Middle frontal gyrus (tissue), 1 donor: Measurements from ENCODE around the gene GRIK4.

Source experiments
- DNase-seq: peaks from one replicate; pipeline ENCODE4 v3.0.0-alpha.2; 2015; ENCODE audit warnings: low spot score; ENCODE audit errors: extremely low spot score

Gene GRIK4

DNA sequence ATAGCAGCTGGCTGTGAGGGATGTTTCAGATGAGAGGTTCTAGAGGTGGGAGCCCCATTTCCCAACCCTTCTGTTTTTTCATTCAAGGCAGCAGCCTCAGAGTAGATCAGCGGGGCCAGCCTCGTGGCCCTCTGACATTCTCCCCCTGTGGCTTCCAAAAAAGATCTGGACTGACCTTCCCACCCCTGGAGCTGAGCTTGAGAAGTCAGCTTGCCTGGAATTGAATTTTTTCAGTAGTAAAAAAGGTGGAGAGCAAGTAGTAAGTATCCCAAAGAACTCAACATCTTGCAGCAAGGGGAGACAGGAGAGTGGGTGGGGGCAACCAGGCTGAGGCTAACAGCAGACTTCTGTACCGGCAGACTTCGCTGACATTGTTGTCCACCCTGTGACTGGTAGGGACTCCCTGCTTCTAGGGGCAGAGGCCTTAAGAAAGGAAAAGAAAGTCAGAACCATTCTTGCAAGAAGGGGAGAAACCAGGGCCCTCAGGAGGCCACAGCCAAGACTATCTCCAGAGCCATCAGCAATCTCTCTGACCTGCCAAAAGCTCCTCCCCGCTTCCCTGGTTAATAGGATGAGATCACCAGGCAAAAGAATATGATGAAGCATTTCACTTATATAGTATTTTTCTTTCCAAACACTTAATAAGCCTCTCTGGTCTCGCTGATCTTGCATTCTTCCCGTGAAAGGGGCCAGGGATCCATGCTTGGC is 2.0 kb upstream of the GRIK4 start:
- DNase-seq: no peak

DNA sequence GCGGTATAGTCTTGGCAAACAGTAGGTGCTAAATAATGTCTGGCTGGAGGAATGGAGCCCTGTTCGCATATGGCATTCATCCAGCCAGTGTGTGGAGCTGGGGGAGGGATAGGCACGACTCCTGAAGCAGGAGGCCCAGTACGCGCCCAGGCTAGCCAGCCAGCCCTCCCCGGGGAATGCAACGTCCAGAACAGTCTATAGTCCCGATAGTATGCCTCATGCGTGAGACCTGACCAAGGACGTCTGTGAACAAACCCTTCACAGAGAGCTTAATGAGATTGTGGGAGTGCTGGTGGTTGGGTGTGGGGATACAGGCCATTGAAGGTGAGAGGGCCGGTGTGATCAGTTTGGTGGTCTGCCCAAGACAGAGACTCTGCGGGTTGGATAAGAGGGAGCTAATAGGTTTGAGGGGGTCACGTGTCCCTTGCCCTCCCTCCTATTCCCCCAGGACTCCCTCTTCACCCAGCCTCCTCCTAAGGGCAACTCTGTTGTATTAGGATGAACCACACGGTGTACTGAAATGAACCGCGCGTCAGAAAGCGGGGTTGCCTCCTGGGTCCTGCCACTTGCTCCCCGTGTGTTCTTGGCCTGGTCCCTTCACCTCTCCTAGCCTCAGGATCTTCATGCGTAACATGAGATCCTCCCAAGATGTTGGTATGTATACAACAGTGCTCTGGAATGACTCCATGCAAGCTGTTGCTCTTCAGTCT is 987 bp upstream of the GRIK4 start:
- DNase-seq: no peak

DNA sequence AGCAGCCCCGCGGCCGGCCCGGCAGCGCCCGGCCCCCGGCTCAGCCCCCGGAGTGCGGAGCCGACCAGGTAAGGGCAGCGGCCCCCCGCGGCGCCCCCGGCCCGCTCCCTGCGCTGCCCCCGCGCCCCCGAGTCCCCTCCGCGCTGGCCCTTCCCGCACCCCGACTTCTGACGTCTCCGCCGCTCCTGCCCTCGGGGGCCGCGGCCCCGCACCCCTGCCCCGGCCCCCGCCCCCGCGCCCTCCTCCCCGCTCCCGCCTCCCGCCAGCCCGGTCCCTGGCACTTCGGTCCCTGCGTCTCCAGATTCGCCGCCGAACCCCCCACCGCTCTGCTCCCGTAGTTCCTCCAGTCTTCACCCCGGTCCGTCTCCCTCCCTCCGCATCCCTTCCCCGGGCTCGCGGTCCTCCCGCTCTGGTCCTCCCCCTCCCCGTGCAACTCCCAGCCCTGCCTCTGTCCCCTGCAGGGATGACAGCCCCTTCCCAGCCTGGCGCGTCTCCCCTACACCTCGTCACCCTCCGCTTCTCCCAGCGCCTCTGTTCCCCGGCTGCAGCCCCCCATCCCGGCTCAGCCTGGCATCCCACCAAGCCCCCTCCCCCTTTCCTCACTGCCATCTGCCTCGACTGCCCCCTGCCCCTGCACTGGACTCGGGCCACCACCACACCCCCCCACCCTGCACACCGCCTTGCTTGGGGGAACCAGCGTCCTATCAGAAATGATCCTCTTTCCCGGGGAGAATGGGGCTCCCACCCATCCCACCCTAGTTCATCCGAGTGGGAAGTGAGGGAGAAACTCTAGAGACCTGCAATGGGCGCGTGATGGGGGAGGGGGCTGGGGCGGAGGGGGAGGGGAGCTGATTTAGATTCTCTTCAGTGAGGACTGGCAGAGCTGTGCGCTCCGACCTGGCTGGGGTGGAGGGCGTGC is 531 bp downstream of the GRIK4 start:
- DNase-seq: no peak

DNA sequence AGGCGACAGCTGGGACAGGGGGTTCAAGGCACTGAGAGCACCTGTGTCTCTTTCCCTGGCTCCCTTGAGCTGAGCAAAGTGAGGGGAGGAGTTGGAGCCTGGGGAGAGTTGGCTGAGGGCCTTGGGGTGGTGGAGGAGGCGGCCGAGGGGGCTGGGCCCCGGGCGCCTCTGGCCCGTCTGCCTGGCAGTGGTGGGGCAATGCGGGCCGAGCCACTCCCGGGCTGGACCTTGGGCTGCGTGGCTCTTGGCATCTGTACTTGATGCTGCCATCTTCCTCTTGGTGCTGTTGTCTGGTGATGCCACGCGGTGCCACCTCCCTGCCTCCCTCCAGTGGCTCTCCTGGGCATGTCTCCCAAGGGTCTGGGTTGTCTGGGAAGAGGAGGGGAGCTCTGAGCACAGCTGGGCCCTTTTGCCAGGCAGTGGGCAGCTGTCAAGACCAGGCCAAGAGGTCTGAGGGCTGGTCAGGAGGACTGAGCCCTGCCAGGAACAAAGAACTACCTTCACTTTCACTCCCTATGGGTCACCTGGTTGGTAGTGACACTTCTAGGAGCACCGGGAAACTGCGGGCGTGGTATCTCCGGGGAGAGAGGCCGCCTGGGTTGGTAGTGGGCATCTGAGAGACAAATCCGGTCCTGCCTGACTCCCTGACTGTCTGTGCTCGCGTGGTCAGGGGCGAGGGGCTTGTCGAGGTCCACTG is 1.3 kb downstream of the GRIK4 start:
- no peak for DNase-seq

DNA sequence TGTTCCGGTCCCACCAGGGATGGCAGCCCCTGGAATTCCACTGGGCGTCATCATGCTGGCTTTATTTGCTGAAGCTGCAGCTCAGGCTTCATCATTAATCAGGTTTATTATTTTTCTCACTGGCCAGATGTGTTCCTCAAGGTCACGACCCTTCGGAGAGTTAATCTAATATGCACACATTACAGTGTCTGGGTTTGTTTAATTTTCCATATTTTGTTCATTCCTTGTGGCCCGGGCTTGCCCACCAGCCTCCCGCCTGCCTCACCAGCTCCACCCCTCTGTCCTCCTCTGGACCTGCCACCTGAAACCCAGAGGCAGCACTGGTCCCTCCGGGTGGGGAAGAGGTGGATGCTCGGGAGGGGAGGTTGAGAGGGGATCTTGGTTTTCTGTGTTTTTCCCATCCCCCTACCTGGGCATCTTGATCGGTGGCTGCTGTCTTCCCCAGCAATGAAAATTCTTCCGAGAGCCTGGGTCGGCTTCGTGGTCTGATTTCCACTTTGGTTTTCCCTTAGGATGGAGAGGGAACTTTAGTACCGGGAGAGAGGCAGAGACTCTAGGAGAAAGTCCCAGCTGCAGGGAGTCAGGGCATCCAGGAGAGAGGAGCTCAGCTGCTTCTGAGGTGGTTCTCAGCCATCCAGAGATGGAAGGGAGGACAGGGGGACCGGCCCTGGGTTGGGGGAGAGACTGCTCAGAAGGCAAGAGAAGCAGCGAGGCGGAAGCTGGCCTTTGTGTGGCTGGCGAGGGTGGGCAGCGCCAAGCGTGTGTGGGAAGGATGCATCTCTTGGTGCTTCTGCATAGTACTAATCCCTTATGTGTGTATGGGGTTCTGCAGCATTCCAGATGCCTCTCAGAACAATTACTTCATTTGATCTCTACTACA is 2.1 kb downstream of the GRIK4 start:
- no peak for DNase-seq

DNA sequence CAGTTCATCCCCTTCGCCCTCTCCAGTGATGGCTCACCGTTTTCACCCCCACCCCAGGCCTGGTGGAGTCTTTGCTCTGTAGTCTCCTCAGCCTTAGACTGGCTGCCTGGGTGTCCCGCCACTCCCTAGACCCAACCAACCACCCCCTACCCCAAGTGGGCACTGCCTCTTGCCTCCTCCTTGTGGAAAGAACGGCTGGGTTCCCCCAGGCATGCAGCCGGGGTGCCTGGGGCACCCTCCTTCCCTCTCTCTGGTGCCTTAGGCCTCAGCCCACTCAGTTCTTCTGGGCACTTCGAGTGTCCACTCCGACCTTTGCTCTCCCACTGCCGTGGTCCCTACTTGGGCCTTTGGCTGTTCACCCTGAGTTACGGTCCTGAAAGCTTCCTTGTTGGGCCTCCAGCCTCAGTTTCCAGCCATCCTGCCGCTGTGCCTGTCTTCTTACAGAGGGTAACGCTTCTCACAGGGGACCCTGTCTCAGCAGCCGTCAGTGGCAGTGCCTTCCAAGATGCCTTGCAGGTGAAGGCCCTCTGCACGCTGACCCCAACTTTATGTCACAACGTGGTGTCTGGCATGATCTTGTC is 3.1 kb downstream of the GRIK4 start:
- no peak for DNase-seq

DNA sequence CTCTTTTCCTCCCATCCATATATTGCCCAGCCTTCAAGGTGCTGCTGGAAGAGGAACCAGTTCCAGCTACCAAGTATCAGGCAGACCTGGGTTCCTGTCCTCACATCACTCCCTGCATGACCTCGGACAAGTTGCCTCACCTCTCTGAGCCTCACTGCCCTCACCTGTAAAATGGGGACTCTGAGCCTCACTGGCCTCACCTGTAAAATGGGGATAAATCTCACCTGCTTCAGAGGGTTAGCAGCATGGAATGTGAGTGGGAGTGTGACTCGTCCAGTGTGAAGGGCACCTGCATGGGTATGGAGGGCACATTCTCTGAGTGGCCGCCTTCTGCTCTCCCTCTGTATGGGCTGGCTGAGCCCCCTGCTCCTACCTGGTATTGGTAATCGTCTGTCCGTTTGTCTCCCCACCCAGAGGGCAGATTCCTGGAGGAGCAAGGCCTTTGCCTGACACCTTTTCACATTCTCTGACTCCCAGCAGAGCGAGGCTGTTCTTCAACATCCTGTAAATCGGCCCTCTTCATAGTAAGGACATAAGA is 3.7 kb downstream of the GRIK4 start:
- no peak for DNase-seq

DNA sequence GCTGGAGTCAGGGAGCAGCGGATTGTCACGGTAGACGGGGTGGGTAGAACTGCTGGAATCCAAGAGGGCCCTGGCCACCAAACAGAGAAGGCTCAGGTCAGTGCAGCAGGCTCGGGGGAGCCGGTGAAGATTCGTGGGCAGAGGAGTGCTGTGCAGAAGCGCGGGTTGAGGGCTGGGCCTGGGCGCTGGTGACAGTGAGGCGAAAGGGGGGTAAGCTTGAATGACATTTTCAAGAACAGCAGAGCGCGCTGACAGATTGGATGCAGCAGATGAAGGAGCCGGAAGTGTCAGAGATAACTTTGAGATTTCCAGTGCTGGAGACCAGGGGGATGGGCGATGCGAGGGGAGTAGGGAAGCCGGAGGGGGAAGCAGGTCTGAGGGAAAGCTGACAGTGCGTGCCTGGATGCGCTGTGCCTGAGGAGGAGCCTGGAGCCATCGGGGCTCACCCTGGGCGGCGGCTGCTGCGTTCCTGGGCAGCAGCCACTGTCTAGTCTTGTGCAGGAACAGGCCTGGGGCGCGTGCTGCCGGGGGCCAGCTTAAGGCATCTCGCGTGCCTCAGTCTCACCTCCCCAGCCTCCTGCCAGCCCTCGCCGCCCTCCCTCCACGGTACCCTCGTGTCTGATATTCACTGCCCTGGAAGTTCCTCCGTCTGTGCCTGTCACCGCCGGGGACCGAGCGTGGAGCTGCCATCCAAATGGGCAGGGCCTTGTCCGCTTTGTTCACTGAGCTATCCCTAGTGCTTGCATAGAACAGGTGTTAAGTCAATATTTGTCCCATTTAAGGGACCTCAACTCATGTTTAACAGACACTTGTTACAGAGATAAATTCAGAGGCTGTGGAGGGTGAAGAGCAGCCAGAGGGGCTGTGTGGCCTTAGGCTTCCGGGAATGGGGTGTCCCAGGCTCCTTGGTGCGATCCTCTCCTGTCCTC is 5.2 kb downstream of the GRIK4 start:
- no peak for DNase-seq

DNA sequence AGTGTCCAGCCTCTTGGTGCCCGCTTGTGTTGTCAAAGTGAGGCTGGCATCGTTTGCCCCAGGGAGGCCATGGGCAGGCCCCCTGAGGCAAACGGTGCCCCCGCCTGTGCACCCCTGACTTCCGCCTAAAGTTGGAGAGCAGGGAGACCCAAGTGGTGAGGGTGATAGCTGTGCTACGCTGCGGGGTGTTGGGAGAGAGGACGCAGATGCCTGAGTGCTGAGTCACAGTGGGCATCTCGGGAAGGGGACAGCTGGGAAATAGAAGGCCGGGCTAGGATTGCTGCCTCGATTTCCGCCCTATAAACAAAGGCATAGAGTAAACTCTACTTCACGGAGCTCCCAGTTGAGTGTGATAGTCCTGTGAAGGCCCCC is 5.8 kb downstream of the GRIK4 start:
- DNase-seq: no peak

DNA sequence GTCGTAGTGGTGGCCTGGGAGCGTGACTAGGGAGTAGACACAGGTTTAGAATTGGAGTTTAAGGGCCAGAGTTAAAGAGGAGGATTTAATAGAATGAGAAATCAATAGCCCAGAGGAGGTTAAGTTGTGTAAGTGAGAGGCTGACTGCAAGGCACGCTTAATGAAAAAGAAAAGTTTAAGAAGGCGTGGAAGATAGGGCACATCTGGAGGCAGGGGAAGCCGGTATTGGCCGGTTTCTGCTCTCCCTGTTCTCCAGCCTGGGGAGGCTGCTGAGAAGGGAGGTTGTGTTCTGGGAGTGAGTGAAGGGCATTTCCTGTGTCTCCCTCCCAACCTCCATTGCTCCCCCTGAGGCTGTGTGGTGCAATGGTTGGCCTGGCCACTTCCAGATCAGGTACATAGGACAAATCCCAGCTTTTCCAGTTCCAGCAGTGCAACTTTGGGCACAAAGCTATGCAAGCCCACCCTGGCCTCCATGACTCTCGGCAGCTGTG is 6.3 kb downstream of the GRIK4 start:
- no peak for DNase-seq

DNA sequence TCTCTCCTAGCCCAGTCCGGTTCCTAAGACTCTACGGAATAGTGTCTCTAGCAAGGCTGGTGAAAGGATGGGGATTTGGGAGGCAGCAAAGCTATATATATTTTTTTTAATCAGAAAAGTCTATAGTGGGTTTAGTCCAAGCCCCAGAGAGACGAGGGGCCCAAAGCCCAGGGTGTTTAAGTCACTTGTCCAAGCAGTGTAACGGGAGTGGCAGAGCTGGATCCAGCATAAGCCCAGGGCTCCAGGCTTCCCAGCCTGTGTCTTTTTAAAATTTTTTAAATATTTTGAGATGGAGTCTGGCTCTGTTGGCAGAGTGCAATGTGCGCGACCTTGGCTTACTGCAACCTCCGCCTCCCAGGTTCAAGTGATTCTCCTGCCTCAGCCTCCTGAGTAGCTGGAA is 6.8 kb downstream of the GRIK4 start:
- DNase-seq: no peak

DNA sequence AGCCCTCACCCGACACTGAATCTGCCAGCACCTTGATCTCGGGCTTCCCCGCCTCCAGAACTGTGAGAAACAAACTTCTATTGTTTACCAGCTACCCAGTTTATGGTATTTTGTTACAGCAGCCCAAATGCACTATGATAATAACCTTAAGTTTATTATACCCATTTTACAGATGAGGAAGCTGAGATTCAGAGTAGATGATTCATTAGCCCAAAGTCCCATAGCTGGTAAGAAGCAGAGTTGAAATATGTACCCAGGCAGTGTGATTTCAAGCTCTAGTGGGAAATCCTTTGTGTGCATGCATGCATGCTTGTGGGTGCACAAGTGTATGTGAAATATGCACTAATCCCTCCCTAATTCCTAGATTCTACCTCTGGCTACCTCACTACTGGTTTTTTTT is 7.9 kb downstream of the GRIK4 start:
- DNase-seq: no peak

DNA sequence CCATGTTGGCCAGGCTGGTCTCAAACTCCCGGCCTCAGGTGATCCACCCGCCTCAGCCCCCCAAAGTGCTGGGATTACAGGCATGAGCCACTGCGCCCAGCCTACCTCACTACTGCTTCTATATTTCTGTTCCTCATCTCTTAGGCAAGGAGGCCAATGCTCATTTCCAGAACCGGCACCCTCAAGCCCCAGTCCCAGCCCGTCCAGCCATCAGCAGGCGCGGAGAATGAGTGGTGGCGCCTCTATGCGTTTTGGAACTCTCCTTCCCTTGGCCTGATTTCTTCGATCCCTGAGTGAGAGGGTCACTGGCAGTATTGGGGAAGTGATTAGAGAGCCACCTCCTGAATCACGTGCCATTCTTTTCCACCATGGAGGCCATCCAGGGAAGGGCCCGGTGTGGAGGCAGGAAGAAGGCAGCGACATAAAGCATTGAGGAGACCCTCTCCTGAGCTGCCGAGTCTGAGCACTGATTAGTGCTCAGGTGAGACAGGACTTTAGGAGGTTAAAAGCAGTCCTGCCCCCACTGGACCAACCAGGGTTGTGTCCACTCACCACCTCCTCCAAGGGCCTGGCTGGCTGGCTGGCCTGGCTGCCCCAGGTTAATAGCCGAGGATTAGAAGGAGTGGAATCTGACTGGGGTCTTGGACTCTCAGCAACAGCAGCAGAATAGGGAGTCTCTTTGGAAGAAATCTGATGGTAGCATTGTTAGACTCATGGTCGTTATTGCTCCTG is 8.7 kb downstream of the GRIK4 start:
- DNase-seq: no peak

DNA sequence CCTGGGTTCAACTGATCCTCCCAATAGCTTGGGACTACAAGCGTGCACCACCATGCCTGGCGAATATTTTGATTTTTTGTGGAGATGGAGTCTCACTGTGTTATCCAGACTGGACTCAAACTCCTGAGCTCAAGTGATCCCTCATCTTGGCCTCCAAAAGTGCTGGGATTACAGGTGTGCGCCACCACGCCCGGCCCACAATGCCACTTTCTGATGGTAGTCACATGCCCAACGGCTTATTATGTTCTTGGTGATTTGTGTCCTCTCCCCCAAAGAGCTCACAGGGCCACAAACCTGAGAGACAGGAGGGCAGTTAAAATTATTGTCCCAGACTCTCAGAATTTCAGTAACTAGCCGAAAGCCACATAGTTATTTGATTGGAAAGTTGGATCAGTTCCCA is 9.6 kb downstream of the GRIK4 start:
- no peak for DNase-seq

DNA sequence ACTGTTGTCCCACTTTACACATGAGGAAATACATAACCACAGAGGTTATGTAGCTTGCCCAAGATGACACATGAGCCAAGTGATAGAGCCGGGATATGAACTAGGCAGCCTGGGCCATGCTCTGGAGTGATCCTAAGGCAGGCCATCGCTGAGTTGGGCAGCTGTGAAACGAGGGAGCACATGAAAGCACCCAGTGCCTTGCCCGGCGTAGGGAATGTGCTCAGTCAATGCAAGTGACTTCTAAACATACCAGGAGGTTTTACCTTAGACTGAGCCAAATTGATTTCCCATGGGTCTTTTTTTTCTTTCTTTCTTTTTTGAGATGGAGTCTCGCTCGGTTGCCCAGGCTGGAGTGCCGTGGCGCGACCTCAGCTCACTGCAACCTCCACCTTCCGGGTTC is 10.5 kb downstream of the GRIK4 start:
- DNase-seq: no peak

DNA sequence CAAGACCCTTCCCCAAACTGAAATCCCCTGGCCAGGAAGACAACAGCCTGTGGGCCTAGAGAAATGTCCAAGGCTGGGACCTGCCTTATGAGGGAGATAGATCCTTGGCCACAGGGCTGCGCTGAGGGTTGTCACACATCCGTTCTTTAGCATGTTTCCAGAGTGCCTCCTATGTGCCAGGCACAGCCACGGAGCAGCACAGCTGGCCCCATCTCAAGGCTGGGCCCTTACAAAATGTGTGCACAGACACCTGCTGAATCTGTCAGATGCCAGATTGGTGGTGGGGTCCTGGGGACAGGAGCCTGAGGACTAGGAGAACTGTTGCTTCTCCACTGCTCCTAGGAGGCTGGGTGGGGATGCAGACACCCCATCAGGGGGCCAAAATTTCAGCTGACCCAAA is 11.2 kb downstream of the GRIK4 start:
- DNase-seq: no peak

DNA sequence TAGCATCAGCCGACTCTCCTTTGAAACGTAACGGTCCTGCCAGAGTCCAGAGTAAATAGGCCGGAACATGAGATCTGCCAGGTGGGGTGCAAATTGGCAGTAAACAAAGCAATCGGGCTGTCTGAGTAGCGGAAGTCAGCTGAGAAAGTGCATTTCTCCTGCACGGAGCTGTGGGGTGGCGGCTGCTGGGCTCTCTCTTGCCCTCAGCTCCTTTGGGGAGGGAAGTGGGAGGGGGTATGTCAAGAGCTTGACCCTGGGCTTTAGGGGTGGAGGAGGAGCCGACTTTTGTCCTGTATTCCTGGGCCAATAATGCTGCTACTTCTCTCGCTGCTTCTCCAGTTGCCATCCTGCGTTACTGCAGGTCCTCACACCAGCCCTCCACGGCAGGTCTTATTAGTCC is 11.6 kb downstream of the GRIK4 start:
- no peak for DNase-seq

DNA sequence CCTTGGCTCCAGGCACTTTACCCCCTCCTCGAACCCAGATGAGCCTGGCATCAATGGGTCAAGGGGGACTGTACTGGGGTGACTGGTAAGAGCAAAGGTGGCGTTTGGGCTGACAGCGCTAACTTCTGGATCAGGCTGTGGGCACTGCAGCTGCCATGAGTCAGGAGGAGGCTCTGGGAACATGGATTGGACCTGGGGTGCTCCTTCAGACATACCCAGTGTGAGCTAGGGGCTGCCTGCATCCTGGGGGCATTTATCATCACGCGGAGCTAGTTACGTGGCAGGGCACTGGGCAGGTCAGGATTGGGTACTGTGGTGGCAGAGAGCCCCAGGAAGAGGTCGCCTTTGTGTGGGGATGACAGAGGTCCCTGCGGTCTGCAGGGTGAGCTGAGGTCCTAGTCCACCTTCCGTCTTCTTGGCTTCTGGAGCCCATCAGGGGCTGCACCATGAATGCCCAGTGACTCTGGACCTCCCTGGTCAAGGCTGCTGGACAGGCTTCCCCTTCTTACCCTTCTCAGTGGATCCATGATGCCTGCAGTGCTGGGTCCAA is 13.1 kb downstream of the GRIK4 start:
- no peak for DNase-seq
